HuH-7 (cell line): Measurements from ENCODE around the gene LARP4B.

Source experiments
- DNase-seq: peaks from one replicate; pipeline ENCODE4 v3.0.0; 2011; ENCODE audit warnings: low spot score

The LARP4B gene

GRCh38 chr10:866577-866941 lies 64.9 kb downstream of the LARP4B start:
- DNase-seq: no peak

DNA sequence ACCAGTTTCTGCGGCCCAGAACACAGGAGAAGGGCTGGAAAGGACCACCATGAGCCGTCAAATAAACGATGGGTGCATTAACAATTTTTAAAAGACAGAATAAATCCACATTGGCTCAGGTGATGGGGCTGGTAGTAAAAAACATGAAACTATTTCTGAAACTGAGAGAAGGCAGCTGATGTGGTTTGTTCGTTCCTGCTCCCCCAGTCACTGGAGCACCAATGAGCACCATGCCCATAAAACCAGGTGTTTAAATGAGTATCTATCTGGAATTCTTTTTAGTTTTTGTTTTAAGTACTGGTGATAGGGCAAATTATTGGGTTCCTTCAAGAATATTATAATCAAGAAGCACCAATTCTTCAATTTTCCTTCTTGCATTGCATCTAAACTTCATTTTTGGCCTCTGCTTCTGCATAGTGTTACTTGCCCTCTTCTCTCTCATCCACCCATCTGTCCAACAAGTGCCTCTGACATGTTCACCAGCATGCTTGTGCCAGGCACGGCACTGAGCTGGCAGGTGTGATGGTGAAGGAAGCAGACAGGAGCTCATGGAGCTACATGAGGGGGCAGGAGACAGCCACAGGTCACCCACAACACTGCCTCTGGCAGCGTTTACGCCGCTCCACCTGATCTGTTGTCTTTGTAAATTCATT lies 65.5 kb downstream of the LARP4B start:
- DNase-seq: no peak

- DNase-seq: peak; percentile 21
Observed at GRCh38 chr10:865257-865656, 66.2 kb downstream of the LARP4B start.

- DNase-seq: no peak
Observed at GRCh38 chr10:860519-860918, 71.0 kb downstream of the LARP4B start.

DNA sequence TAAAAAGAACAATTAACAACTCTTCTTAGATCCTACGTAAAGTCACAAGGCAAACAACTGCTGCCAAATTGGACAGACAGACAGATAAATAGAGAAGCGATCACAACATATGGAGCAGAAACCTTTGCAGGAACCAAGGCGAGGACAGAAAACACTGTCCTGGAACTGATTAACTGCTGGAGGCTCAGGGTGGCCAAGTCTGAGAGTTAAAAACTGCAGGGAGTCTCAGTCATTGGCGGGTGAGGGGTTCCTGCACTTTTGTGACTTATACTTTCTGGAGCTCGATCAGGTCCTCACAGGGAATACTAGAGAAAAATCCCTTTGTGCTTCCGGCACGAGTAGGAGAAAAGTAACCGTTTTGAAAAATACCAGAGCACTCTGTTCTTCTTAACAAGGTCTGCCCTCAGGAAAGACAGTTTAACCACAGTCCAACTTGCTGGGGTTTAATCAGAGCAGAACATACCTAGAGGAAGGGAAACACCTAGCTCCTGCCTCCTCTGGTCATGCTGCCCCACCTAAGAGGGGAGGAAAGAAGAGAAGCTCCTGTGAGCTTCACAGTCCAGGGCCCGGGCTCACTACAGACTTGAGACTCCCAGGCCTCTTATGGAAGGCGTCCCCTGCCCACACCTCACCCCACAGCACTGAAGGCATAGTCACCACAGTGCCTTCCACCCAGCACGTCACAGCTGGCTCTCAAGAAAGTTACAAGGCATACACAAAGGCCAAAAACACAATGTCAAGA lies 74.9 kb downstream of the LARP4B start:
- no peak for DNase-seq

GRCh38 chr10:855671-856070 lies 75.8 kb downstream of the LARP4B start:
- DNase-seq: no peak

DNA sequence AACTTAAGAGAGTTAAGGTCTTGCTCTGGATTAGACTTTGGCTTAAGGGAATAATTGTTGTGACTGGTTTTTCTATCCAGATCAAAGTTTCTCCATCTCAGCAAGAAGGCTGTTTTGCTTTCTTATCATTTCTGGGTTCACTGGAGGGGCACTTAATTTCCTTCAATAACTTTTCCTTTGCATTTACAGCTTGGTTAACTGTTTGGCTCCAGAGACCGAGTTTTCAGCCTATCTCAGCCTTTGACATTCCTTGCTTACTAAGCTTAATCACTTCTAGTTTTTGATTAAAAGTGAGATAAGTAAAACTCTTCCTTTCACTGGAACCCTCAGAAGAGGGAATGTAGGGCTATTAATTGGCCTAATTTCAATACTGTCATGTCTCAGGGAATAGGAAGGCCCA lies 76.4 kb downstream of the LARP4B start:
- no peak for DNase-seq

DNA sequence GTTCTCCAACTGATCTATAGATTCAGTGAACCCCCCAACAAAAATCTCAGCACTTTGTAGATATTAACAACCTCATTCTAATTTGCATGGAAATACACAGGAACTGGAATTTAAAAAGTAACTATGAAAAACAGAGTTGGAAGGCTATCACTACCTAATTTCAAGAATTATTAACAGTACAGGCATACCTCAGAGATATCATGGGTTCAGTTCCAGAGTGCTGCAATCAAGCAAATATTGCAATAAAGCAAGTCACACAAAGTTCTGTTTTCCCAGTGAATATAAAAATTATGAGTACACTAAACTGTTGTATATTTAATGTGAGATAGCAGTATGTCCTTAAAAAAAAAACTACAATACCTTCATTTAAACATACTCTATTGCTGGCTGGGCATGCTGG lies 78.5 kb downstream of the LARP4B start:
- DNase-seq: no peak

GRCh38 chr10:852386-852785 lies 79.1 kb downstream of the LARP4B start:
- DNase-seq: no peak

GRCh38 chr10:851901-852300 lies 79.6 kb downstream of the LARP4B start:
- no peak for DNase-seq

DNA sequence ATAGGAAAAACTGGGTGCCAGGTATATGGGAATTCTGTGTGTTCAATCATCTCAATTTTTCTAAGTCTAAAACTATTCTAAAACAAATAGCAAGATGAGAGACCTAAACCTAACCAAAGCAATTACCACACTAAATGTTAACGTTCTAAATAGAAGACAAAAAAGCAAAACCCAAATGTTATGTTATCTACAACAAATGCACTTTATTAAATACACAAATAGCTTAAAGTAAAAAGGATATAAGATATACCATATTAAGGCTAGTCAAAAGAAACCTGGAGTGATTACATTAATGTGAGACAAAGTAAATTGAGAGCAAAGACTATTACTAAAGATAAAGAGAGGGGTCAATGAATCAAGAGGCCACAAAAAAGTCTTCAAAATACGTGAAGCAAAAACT lies 81.4 kb downstream of the LARP4B start:
- no peak for DNase-seq

DNA sequence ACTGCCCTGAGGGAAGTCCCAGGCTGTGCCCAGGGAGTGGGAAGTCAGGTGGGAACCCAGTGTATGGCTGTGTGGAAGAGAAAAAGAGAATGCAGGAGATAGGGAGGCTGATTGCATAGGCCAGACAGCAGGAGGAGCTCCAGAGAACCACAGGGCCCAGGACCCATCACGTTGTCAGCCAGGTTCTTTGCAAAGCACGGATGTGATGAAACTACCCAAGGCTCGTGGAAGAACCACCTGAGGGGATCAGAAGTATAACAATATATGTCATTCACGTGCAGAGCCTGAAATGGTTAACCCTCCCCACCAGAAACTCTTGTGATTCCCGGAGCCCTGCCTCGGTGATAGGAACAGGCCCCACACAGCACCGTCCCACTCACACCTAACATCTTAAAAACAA lies 83.6 kb downstream of the LARP4B start:
- DNase-seq: no peak

- DNase-seq: no peak
Observed at GRCh38 chr10:846126-846685, 85.3 kb downstream of the LARP4B start.

DNA sequence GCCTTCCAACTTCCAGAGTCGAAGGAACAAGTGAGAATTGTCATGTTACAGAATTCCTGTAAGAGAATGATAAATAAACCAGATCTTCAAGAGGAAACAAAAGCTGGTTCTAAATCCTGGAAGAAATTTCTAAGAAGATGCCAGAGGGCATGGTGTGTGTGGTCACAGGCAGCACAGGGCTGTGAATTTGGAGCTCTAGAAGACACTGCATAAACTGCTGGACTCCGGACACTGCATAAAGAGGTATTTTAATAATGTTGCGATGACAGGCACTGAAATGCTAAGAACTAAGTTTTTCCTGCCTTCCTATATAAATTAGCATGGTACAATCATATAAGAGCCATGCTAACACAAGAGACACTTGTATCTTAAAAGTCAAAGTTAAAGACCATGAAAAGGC lies 86.0 kb downstream of the LARP4B start:
- no peak for DNase-seq

DNA sequence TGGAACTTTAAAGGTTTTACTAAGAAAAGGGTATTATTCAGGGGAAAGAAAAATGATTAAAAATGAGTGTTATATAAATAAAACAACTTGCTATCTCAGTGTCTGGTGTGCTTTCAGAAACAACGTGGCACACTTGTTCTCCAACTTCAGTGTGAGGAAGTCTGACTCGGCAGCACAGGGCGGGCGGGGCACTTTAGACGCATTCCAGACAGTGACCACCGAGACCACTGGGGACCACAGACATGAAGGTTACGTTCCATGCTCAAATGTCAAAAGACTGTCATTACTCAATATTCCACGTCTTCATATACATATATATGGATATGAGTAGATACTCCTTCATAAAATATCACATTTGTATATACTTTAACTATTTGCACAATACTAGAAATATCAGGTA lies 87.0 kb downstream of the LARP4B start:
- DNase-seq: no peak

GRCh38 chr10:843703-844102 lies 87.8 kb downstream of the LARP4B start:
- DNase-seq: no peak

DNA sequence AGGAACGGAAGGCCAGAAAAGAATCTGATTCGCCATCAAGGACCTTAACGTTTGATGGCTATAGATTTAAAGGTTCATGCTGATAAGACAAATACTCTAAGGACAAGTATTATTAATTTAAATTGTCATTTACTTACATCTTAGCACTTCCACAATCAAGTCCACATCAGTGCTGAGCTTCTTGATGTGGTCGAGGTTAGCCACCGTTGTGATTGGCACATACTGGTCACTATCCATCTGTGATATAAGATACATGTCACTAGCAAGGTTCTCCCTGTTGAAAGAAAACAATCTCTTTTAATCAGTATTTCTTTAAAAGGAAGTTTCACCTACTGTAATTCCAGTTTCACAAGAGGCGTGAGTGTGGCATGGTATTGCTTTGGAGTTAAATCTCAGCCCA lies 88.7 kb downstream of the LARP4B start:
- no peak for DNase-seq

DNA sequence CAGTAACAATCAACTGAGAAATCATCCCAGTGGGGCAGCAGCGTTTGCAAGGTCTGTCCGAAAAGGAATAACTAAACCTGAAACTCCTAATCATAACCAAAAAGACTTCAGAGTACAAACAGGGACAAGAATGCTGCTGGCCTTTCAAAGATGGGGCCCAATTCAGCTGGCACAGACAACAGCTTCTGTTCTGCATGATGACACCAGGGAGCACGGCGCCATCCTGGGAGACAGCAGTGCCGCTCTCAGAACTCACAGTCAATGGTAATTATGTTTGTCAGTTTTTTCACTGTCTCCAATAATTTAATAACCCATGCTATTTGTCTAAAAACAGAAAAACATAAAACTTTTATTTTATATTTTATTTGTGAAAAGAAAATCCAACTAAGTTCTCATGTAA lies 90.0 kb downstream of the LARP4B start:
- no peak for DNase-seq

DNA sequence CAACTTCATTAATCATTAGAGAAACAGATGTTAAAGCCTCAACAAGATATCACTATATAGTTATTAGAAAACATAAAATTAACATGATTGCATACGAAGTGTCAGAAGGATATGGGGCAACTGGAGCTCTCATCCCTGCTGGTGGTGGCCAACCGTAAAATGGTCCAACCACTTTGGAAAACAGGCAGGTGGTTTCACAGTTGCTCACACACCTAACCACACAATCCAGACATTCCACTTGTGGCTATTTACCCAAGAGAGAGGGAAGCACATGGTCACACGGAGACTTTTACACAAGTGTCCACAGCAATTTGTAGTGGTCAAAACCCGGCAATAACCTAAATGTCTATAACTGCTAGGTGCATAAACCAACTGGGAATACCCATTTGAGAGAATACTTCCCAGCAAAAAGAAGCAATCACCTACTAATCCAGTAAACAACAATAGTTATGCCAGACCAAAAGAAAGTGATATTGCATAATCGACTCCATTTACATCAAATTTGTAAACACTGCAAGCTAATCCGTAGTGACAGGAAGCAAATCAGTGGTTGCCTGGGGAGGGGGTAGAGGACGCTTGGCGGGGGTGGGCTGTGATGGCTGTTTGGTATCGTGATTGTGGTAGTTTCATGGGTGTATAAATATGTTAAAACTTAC lies 91.8 kb downstream of the LARP4B start:
- no peak for DNase-seq

- no peak for DNase-seq
Observed at GRCh38 chr10:836782-837181, 94.7 kb downstream of the LARP4B start.

DNA sequence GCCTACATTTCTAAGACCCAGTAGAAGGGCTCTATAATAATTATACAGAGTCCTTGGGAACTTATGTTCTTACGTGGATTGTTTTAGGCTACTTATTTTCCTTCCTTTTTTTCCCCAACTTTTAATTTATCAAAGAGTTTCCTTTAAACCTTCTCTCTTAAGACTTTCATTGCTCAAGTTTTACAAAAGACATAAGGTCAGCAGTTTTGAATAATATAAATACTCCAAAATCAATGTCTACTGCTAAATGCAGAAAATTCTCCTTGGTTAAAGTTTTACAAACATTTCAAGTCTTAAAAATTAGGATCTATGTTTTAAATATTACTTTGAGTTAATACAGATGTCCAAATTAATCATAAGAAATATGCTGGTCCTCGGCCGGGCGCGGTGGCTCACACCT lies 97.0 kb downstream of the LARP4B start:
- no peak for DNase-seq

- no peak for DNase-seq
Observed at GRCh38 chr10:829241-829640, 102.3 kb downstream of the LARP4B start.

DNA sequence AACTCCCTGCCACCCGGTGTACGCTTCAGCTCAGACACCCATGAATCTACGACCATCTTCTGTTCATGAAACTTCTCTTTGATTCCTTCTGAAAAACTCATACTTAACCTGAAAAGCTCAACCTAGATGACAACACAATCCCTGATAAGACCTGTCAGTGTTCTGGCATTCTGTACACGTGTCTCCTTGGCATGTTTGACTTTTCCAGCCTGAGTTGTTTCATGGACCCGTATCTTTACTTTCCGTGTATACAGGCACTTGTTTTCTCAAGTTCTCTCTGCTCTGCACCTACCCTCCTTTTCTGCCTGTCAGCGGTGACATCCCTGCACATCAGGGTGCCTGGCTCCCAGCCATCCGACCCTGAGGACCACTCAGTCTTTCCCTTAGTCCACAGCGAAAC lies 103.3 kb downstream of the LARP4B start:
- no peak for DNase-seq
